GM12801 (cell line): Measurements from ENCODE around the gene EPAS1.

Experiments used
- TF ChIP-seq, protein P1 (sequence below): IDR thresholded peaks from one replicate; pipeline ENCODE4 v1.5.1; 2011; ENCODE audit warnings: control low read depth; ENCODE audit not compliant: insufficient read length; ENCODE audit errors: extremely low read depth

The EPAS1 gene

DNA sequence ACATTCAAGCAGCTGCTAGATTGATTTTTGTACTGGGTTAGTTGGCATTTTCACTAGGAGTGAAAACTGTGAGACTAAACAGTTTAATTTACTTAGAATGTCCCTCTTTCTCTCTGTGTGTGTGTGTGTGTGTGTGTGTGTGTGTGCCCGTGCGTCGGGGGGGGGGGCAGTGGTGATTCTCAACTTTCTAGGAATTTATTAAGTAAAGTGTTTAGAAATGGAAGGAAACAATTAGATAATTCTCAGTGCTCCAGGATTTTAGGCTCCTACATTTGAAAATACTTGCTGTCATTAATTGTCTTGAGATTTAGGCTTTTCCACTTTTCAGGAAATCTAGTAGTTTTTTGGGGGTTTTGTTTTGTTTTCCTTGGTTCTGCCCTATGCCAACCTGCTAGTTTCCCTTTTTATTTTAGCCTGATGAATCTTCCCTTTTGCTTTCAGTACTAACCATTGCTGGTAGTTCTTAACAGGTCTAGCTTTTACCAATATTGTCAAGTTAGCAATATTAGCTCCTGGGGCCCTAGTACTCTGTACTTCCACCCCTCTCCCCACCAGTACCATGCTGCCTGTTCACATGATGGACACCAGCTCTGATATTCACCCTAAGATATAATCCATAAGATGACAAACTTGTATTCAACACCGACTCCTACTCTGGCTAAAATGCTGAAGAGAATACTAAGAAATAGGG, 4.9 kb downstream of the EPAS1 start:
- TF ChIP-seq, protein P1, sequence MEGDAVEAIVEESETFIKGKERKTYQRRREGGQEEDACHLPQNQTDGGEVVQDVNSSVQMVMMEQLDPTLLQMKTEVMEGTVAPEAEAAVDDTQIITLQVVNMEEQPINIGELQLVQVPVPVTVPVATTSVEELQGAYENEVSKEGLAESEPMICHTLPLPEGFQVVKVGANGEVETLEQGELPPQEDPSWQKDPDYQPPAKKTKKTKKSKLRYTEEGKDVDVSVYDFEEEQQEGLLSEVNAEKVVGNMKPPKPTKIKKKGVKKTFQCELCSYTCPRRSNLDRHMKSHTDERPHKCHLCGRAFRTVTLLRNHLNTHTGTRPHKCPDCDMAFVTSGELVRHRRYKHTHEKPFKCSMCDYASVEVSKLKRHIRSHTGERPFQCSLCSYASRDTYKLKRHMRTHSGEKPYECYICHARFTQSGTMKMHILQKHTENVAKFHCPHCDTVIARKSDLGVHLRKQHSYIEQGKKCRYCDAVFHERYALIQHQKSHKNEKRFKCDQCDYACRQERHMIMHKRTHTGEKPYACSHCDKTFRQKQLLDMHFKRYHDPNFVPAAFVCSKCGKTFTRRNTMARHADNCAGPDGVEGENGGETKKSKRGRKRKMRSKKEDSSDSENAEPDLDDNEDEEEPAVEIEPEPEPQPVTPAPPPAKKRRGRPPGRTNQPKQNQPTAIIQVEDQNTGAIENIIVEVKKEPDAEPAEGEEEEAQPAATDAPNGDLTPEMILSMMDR, result no peak

DNA sequence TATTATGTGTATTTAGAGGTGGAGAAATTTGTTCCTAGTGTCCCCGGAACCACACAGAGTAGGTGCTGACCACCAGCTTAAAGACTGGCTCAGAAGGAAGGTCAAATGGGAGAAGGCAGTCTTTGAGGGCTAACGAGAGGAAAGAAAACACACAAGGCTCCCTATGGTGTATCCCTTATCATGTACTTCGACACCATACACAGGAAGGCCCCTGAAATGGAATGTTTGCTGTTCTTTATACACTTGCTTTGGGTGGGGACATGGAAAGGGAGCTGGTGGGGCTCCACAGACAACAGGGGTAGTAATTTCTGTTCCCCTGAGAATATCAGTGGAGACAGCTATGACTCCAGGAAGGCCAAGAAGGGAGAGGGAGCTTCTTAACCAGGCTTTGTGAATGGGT, 6.0 kb downstream of the EPAS1 start:
- TF ChIP-seq, protein P1, result no peak

DNA sequence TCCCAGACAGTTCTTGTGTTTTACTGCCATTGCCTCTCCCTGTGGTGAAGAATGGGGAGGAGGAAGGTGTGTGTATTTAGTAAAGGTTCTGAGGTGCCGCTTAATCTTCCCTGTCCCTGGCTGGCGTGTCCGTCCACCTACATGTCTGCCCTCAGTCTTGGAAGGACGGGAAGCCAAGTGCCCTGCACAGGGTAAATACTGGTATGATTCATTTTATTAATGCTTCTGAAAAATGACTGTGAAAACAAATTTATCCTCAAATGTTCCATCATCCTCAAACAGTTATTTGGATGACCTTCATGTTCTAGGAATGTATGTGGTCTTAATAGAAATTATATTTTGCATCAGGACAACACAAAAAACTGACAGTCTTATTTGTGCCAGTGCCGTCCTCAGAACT, 6.6 kb downstream of the EPAS1 start:
- TF ChIP-seq, protein P1, result no peak

DNA sequence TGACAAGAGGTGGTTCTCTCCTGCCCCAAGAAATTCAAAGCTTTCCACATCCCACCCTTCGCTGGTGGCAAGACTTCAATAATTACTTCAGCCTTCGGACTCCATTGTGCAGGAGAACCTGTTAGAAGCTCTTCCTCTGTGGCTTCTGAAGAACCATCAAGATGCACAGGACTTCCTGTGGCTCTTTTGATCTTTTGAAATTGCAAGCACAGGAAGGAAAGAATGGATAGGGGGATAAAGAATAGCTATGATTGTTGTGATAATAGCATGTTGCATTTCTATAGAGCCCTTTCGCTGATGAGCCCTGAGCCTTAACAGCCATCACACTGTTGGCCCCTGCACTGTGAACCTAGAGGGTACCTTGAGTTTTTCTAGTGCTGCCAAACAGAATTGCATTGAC, 7.4 kb downstream of the EPAS1 start:
- TF ChIP-seq, protein P1, result no peak

DNA sequence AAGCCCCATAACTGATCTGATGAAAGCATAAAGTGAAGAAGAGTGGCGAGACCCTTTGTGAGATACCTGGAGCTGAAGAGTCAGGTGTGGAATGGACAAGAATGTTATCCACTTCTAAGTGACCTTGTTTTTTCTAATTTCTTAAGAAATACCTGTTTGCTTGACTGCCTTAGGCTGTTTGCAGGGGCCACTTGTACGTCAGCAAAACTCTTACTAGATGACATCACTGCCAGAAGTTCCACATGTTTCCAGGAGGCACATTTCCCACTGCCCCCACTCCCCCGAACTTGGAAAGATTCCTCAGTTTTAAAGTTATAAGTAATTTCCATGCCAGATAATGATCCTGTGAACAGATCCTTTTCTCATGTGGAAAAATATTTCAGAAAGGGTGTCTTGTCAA, 8.0 kb downstream of the EPAS1 start:
- TF ChIP-seq, protein P1, result no peak

DNA sequence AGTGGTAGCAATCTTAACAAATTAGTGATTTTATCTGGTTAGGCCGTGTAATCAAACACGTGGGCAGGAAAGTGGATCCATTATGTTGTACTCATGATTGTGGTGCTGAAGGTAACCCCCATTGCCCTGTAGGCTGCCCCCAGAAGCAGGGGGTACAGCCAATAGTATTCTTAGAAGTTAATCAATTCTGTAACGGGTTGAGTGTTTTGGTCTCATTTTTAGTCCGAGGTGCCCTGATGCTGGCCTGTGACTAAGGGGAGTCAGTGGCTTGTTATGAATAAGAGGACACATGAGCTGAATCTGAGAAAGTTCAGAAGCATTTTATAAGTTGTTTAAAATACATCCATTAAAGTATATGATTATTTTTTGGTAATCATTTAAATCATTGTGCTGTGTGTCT, 8.6 kb downstream of the EPAS1 start:
- TF ChIP-seq, protein P1, result no peak

DNA sequence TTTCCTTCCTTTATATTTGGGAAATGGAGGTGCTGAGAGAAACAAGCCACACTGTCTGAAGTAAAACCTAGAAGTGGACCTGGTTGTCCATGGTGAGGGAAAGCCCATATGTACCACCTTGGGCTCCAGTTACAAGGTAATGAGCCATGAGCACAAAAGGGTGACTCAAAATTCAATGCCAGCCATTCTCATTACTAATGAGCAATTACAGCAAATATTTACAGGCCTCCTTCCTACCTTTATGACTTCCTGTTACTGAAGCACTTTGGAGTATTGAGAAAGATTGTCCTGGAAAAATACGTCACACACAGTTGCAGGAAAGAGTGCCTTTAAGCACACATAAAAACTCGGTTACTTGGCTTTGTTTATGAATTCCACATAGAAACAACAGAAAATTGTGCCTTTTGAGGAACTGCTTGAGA, 9.1 kb downstream of the EPAS1 start:
- TF ChIP-seq, protein P1, result no peak
